ENCODE measurements around the gene VGLL4. TPM values are rescaled to one million over a fixed set of nuclear protein-coding genes. Genes with fewer than 3 reads are reported as not detected.

Gene VGLL4
- total RNA-seq, 1 experiment from 2014 or later = 26.9 TPM

- Histone ChIP-seq H3K36me3 (ENCODE audit: control insufficient read depth in 1 of 2, insufficient read depth in 2 of 2, low read length in 2 of 2) (no peaks in the 10 kb centered on the region), H3K79me2 (ENCODE audit: insufficient read depth, low read length) (peaks cover 24% of the 10 kb centered on the region), H3K27me3 (ENCODE audit: insufficient read depth, low read length) (no peaks in the 10 kb centered on the region), H2AFZ (ENCODE audit: low read depth, low read length, poor library complexity, severe bottlenecking) (no peak overlapping the region), H3K9me2 (ENCODE audit: insufficient read depth) (no peaks in the 10 kb centered on the region), H3K4me1 (ENCODE audit: control insufficient read depth in 1 of 2, insufficient read depth in 2 of 2, low read length in 2 of 2) (no peaks in the 10 kb centered on the region), H3K9ac (ENCODE audit: low read length) (no peak overlapping the region), H4K20me1 (ENCODE audit: insufficient read depth) (peaks cover 8% of the 10 kb centered on the region; the same call in 1 of the 2 replicates), H3K9me3 (ENCODE audit: control insufficient read depth in 1 of 2, insufficient read depth in 1 of 2, low read depth in 1 of 2, low read length in 2 of 2) (no peaks in the 10 kb centered on the region), H3K4me3 (replicated peaks in 1 of 2; ENCODE audit: low read depth in 1 of 2, low read length in 2 of 2) (no peak overlapping the region), H3K27ac (ENCODE audit: low read depth, low read length) (no peak overlapping the region), H3K4me2 (ENCODE audit: low read length) (no peak overlapping the region)
- BruUV-seq (replicated peaks) = no TSS peak
- DNase-seq (ENCODE audit: low read depth, low spot score) = no peak
- RAD21 ChIA-PET (ENCODE audit: low non-redundant PET in 1 of 2, low total read pairs in 2 of 2, uncharacterized antibody in 2 of 2, unreplicated experiment in 2 of 2) = interaction anchor here in 1 of 2 experiments (0.6 to 1.0 kb wide), 4 partner anchors 73 to 272 kb away, joined by 3 read pairs; no protein-coding TSS in a partner anchor
- POLR2A ChIA-PET = interaction anchor here (0.6 kb wide), 1 partner anchor 498 kb away, joined by 3 read pairs; no protein-coding TSS in a partner anchor
- TF ChIP-seq SIN3A (IDR thresholded peaks at IDR 0.05; ENCODE audit: low read depth) (no peak), EGR1 (IDR thresholded peaks at IDR 0.05; ENCODE audit: low read depth) (no peak), RAD21 (IDR thresholded peaks at IDR 0.05; ENCODE audit: low read depth) (no peak), TCF7L2 (IDR thresholded peaks at IDR 0.05; ENCODE audit: borderline replicate concordance, extremely low read depth, insufficient read depth, insufficient read length) (no peak), CBX3 (IDR thresholded peaks at IDR 0.05; ENCODE audit: low read depth) (no peak), POLR2AphosphoS5 (IDR thresholded peaks at IDR 0.05; ENCODE audit: low read depth, low read length) (no peak), EZH2 (IDR thresholded peaks at IDR 0.05) (no peak), POLR2A (IDR thresholded peaks at IDR 0.05; ENCODE audit: borderline replicate concordance, extremely low read depth, insufficient read depth, insufficient read length) (no peak), JUND (IDR thresholded peaks at IDR 0.05) (no peak), ELF1 (IDR thresholded peaks at IDR 0.05; ENCODE audit: borderline replicate concordance, low read depth) (no peak), SP1 (IDR thresholded peaks at IDR 0.05; ENCODE audit: low read depth) (no peak)
- no peak for ATAC-seq
- intact Hi-C loops (cut with micrococcal nuclease) = loop anchor here (5.0 to 10.0 kb wide), 3 partner anchors 414 to 589 kb away; partner anchors contain the start of gene HRH1
- CTCF ChIA-PET = interaction anchor here (1.0 to 2.0 kb wide), 4 partner anchors 8 to 275 kb away, joined by 3 to 11 read pairs (median 4); partner anchors contain the start of gene VGLL4
Measured at GRCh38 chr3:11651477-11651876, 7.8 kb upstream of the VGLL4 start.

- ChIA-PET CTCF (interaction anchor here (1.6 to 2.0 kb wide), 2 partner anchors 271 to 274 kb away, joined by 3 to 11 read pairs; no protein-coding TSS in a partner anchor), RAD21 (ENCODE audit: low non-redundant PET in 1 of 2, low total read pairs in 2 of 2, uncharacterized antibody in 2 of 2, unreplicated experiment in 2 of 2) (interaction anchor here in 1 of 2 experiments (0.6 kb wide), 1 partner anchor 496 kb away, joined by 3 read pairs; the partner anchor contains the start of gene HRH1), POLR2A (no interaction called here)
- Histone ChIP-seq H3K27ac (ENCODE audit: low read depth, low read length) (no peak overlapping the region), H3K9me2 (ENCODE audit: insufficient read depth) (no peaks in the 10 kb centered on the region), H3K4me2 (ENCODE audit: low read length) (no peak overlapping the region), H3K9ac (ENCODE audit: low read length) (no peak overlapping the region), H2AFZ (ENCODE audit: low read depth, low read length, poor library complexity, severe bottlenecking) (no peak overlapping the region), H3K4me3 (replicated peaks in 1 of 2; ENCODE audit: low read depth in 1 of 2, low read length in 2 of 2) (no peak overlapping the region), H3K27me3 (ENCODE audit: insufficient read depth, low read length) (no peaks in the 10 kb centered on the region), H3K9me3 (ENCODE audit: control insufficient read depth in 1 of 2, insufficient read depth in 1 of 2, low read depth in 1 of 2, low read length in 2 of 2) (no peaks in the 10 kb centered on the region), H3K36me3 (ENCODE audit: control insufficient read depth in 1 of 2, insufficient read depth in 2 of 2, low read length in 2 of 2) (no peaks in the 10 kb centered on the region), H3K79me2 (ENCODE audit: insufficient read depth, low read length) (peaks cover 26% of the 10 kb centered on the region), H4K20me1 (ENCODE audit: insufficient read depth) (peaks cover 8% of the 10 kb centered on the region; the same call in 1 of the 2 replicates), H3K4me1 (ENCODE audit: control insufficient read depth in 1 of 2, insufficient read depth in 2 of 2, low read length in 2 of 2) (no peaks in the 10 kb centered on the region)
- ATAC-seq = no peak
- intact Hi-C loops (cut with micrococcal nuclease) = loop anchor here (5.0 to 10.0 kb wide), 3 partner anchors 413 to 588 kb away; partner anchors contain the start of gene HRH1
- no TSS peak for BruUV-seq (replicated peaks)
- no peak for DNase-seq (ENCODE audit: low read depth, low spot score)
- no peak for TF ChIP-seq FOSL1 (IDR thresholded peaks at IDR 0.05; ENCODE audit: low read depth)
- no peak for TF ChIP-seq SRF (IDR thresholded peaks at IDR 0.05; ENCODE audit: low read depth)
- TF ChIP-seq, protein P1, sequence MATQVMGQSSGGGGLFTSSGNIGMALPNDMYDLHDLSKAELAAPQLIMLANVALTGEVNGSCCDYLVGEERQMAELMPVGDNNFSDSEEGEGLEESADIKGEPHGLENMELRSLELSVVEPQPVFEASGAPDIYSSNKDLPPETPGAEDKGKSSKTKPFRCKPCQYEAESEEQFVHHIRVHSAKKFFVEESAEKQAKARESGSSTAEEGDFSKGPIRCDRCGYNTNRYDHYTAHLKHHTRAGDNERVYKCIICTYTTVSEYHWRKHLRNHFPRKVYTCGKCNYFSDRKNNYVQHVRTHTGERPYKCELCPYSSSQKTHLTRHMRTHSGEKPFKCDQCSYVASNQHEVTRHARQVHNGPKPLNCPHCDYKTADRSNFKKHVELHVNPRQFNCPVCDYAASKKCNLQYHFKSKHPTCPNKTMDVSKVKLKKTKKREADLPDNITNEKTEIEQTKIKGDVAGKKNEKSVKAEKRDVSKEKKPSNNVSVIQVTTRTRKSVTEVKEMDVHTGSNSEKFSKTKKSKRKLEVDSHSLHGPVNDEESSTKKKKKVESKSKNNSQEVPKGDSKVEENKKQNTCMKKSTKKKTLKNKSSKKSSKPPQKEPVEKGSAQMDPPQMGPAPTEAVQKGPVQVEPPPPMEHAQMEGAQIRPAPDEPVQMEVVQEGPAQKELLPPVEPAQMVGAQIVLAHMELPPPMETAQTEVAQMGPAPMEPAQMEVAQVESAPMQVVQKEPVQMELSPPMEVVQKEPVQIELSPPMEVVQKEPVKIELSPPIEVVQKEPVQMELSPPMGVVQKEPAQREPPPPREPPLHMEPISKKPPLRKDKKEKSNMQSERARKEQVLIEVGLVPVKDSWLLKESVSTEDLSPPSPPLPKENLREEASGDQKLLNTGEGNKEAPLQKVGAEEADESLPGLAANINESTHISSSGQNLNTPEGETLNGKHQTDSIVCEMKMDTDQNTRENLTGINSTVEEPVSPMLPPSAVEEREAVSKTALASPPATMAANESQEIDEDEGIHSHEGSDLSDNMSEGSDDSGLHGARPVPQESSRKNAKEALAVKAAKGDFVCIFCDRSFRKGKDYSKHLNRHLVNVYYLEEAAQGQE (IDR thresholded peaks at IDR 0.05; ENCODE audit: low read depth) = no peak
- TF ChIP-seq SIN3A (IDR thresholded peaks at IDR 0.05; ENCODE audit: low read depth) = no peak
- no peak for TF ChIP-seq CTCF (IDR thresholded peaks at IDR 0.05 in 2 of 3, conservative IDR thresholded peaks at IDR 0.05 in 1 of 3; ENCODE audit: borderline replicate concordance in 1 of 3, insufficient read depth in 1 of 3, low read depth in 2 of 3, low read length in 2 of 3)
- TF ChIP-seq JUND (IDR thresholded peaks at IDR 0.05) = no peak
- no peak for TF ChIP-seq CEBPB (IDR thresholded peaks at IDR 0.05; ENCODE audit: low read depth)
- no peak for TF ChIP-seq EGR1 (IDR thresholded peaks at IDR 0.05; ENCODE audit: low read depth)
- no peak for TF ChIP-seq EZH2 (IDR thresholded peaks at IDR 0.05)
- no peak for TF ChIP-seq EZH2phosphoT487 (IDR thresholded peaks at IDR 0.05; ENCODE audit: borderline replicate concordance)
Measured at GRCh38 chr3:11650391-11650790, 6.7 kb upstream of the VGLL4 start.
